NK-92 (cell line): ENCODE data around the gene TTC1.
"Not testable (repeated sequence)": the region's sequence is repeated elsewhere in the genome, so short reads cannot be mapped to it uniquely, and the experiment has no call there.

Experiments
- DNase-seq: peaks from one replicate; lab custom pipeline; 2025; ENCODE audit not compliant: unreplicated experiment; lab: John Stamatoyannopoulos, UW

Gene TTC1

DNA sequence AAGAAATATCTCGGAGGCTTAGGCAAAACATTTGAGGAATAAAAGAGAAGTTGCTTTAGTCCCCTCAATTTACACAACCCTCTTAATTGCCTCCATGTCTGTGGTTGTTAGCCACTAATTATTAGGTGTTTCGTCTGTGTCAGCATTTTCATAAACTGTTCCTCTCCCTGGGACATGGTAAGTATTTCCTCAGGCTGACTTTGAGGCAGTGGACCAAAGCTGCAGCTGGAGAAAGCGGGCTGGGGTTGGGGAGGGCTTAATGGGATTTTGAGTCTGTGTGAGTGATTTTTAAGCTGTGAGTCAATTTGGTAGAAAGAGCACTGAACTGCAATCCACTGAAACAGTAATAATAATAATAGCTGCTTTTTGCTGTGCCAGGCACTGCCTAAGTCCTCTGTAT lies 13.0 kb upstream of the TTC1 start:
- no peak for DNase-seq

DNA sequence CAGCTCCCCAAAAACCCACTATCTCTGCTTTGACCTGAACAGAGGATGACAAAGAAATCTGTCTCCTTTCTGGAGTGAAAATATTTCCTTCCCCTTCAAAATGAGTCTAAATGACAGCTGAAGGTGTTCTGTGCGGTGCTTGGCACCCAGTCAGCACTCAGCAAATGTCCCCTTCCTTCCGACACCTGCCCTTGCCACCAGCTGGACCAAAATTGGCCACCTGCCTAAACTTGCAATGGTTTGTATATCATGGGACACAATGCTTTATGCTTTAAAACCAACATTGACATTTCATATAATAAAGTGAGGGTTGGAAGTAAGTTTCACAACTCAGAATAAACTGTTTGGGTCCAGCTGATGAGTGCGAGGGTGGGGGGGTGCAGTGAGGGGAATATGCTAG lies 7.5 kb upstream of the TTC1 start:
- DNase-seq, result no peak

DNA sequence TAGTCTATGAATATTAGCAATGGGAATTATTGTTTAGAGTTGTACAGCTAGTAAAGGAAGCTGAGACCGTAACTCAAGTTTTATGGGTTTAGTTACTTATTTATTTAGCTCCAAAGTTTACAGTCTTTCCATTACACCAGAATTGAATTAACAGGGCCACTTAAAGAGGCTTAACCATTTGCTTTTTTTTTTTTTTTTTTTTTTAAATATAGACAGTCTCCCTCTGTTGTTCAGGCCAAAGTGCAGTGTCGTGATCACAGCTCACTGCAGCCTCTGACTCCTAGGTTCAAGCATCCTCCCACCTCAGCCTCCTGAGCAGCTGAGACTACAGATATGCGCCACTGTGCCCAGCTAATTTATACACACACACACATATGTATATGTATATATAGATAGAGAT lies 1.4 kb upstream of the TTC1 start:
- DNase-seq, result no peak

DNA sequence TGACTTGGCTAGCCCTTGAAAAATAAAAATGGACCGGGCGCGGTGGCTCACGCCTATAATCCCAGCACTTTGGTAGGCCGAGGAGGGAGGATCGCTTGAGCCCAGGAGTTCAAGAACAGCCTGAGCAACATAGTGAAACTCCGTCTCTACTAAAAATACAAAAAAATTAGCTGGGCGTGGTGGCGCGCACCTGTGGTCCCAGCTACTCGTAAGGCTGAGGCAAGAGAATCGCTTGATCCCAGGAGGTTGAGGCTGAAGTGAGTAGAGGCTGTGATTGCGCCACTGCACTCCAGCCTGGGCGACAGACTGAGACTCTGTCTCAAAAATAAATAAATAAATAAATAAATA lies 436 bp upstream of the TTC1 start:
- not testable (repeated sequence) for DNase-seq

DNA sequence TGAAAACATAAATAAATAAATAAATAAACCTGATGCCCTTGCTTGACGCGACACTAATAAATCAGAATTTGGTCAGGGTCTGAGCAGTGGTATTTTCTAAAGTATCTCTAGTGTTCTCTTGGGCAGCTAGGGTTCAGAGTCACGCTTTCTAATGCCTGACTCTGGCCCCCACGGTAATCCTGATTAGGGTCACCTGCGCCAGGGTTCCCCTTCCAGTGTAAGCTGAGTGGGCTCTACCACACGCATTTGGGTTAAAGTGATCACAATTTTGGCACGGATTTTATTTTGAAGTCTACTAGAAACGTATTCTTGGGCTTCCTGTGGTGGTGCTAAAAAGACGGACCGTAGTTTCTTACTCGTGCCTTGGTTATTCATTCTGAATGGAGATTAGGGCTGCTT lies 651 bp downstream of the TTC1 start:
- no peak for DNase-seq

DNA sequence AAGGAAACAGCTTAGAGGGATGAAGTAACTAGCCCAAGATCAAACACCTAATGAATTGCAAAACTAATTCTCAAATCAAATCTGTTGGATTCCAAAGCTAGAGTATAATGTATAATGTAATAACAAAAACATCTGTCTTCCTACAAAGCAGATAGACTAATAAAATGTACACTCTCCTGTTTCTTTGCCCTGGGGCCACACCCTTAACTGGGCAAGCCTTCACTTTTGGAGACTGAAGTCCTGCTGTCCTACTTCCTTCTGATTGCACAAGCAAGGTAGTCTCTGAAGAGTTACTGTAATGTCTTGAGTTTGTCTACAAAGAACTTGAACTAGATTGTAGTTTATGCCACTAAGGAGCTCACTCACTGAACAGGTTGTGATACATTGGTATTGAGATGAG lies 2.5 kb downstream of the TTC1 start:
- no peak for DNase-seq

DNA sequence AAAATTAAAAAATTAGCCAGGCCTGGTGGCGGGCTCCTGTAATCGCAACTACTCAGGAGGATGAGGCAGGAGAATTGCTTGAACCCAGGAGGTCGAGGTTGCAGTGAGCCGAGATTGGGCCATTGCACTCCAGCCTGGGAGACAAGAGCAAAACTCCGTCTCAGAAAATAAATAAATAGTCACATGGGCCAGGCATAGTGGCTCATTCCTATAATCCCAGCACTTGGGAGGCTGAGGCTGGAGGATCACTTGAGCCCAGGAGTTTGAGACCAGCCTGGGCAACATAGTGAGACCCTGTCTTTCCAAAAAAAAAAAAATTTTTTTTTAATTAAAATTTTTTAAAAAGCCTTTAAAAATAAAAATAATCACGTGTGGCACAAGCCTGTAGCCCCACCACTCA lies 5.3 kb downstream of the TTC1 start:
- DNase-seq, result not testable (repeated sequence)

DNA sequence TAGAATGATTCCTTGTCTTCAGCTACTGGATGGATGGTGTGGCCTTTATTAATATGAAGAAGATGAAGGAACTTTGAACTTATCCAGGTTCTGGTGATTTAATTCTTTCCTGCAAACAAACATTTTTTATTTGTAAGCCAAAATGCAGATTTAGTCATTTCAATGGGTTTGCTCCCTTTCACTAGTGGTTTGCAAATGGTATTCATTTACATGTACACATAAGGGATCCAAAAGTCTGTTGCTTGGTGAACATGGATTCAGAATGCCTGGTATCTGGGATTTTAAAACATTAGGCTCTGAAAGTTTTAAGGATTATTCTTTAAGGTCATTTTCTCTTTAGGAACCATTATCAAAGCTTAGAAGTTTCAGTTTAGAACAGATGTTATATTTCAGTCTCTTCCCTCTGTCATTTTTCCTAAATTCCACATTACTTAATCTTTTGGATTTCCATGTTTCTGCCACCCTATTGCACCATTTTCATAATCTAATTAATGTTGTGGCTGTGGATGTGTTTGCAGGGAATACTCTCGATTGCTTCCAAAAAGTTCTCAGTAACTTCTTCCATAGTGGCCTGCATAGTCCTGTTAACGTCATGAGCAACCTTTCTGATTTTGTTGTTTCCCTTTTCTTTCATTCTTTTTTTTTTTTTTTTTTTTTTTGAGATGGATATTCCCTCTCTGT lies 10.1 kb downstream of the TTC1 start:
- DNase-seq, result no peak

DNA sequence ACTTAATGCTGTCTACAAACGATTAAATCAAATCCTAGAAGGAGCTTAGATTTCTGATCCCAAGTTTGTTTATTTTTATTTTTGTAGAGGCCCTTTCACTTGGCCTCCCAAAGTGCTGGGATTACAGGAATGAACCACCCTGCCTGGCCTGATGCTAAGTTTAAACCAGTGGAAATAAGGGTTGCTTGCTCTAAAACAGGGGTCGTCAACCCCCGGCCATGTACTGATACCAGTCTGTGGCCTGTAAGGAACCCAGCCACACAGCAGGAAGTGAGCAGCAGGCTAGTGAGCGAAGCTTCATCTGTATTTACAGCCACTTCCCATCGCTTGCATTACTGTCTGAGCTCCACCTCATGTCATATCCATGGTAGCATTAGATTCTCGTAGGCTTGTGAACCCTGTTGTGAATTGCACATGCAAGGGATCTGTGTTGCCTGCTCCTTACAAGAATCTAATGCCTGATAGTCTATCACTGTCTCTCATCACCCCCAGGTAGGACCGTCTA lies 11.4 kb downstream of the TTC1 start:
- no peak for DNase-seq

DNA sequence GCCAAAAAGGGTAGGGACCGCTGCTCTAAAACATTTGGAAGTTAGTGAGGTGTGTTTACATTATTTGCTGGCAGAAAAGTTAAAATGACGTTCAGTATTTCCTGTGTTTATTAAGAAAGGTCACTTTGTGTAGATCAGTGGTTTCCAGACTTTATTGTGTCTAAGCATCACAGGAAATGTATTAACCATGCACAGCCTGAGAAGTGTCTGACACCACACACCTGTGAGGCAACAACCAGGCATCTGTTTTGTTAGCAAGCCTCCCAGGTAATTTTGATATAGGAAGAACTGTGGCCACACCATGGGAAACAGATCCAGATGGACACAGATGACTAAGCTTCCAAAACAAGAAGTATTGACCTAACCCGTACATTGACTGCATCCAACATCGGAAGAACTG lies 12.0 kb downstream of the TTC1 start:
- DNase-seq, result no peak

DNA sequence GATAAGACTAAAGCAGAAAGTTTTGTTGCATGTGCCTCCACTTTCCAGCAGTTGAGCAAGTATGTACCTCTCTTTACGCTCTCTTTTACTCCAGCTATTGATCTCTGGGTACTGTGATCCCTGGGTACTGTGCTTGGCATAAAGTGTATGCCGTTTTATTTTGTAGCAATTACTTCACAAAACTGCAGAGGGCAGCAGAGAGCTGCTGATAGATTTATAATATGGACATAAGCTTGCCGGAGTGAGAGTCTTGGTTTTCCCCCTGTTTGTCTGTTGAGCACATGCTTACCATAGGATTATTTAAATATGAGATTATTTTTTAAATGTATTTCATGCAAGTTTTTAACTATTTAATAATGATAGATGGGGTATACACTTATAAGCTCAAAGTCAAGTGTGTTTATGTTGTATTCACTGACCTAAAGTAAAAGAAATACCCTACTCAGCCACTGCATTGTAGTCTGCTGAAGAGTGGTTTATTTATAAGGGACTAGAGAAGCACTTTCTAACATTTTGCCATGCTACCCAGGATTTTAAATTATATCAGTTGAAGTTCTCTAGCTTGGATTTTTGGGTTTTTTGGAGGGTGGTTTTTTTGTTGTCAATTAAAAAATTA lies 13.0 kb downstream of the TTC1 start:
- no peak for DNase-seq

DNA sequence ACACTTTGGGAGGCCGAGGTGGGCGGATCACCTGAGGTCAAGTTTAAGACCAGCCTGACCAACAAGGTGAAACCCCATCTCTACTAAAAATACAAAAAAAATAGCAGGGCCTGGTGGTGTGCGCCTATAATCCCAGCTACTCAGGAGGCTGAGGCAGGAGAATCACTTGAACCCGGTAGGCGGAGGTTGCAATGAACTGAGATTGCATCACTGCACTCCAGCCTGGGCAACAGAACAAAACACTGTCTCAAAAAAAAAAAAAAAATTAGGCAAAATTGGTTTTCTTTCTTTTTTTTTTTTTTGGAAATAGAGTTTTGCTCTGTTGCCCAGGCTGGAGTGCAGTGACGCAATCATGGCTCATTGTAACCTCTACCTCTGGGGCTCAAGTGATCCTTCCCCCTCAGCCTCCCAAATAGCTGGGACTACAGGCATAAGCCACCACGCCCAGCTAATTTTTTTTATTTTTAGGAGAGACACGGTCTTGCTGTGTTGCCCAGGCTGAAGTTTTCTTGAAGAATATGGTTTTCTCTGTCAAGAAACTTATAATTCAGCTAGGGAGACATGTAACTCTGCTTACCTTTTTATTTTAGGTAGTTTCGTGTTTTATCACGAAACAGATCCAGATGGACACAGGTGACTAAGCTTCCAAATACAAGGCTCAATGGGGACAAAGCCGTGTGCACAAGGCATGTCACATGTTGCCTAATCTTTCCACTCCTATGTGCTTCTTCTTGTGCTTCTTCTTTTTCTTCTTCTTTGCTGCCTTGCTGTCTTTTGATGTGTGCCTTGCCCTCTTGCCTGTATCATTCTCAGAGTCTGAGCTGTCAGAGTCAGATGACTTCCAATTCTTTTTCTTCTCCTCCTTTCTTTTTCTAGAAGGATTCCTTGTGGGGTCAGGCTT lies 14.3 kb downstream of the TTC1 start:
- no peak for DNase-seq

DNA sequence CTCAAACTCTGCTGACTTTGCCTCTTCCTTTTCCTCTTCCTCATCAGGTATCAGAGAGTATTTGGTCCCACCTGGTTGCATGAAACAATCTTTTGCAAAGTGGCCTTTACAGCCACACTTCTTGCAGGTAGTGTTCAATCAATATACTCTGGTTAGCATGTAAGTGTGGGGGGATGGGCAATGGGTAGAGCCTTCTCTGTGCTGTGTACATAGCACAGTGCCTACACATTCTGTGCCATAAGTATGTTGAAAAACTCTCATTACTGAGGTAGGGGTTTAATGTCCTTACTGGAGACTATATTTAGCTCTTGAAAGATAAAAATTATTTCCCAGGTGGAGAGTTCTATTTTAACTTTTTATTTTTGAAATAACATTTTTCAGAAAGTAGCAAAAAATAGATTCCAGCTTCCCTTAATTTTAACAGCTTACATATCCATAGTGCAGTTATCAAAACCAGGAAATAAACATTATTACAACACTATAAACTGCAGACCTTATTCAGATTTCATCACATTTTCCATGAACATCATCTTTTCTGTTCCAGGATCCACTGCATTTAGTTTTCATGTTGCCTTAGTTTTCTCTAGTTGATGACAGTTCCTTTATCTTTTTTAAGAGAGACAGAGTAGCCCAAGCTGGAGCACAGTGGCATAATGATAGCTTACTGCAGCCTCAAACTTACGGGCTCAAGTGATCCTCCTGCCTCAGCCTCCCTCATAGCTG lies 15.1 kb downstream of the TTC1 start:
- DNase-seq, result no peak

DNA sequence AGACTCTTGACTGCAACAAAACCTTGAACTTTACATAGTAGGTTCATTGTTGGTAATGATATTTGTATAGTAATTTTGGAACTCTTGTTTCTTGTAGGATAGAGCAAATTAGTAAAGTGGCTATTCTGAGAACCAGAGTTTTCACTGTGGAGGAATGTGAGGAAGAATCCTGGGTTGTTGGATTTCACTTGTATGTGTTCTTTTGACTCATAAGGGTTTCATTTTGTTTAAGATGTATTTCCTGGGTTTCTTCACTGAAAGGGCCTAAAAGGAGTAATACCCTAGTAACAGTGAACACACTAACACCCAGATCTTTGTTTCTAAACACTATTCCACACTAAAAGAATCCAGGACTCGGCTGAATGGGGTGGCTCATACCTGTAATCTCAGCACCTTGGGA lies 20.1 kb downstream of the TTC1 start:
- no peak for DNase-seq

DNA sequence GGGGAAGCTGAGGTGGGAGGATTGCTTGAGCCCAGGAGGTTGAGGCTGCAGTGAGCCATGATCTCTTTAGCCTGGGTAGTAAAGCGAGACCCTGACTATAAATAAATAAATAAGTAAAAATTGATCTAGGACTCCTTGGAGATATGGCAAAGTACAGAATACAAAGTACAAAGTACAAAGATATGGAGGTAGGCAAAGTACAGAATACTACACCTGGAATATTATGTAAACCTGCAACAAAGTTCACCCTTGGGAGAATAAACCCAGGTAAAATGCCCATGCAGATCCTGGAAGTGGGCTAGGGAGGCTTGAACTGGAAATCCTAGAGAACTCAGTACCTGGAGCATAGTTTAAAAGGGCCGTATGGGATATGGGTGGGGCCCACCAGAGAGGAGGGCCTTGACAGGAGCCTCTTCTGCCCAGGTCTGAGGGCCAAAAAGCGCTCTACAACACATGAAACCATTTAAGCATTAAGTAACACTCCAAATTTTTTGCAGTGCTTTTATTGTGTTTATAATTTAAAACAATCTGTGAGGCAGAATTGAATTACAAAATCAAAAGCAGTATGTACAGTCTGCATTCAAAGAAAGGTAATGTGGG lies 20.7 kb downstream of the TTC1 start:
- no peak for DNase-seq

DNA sequence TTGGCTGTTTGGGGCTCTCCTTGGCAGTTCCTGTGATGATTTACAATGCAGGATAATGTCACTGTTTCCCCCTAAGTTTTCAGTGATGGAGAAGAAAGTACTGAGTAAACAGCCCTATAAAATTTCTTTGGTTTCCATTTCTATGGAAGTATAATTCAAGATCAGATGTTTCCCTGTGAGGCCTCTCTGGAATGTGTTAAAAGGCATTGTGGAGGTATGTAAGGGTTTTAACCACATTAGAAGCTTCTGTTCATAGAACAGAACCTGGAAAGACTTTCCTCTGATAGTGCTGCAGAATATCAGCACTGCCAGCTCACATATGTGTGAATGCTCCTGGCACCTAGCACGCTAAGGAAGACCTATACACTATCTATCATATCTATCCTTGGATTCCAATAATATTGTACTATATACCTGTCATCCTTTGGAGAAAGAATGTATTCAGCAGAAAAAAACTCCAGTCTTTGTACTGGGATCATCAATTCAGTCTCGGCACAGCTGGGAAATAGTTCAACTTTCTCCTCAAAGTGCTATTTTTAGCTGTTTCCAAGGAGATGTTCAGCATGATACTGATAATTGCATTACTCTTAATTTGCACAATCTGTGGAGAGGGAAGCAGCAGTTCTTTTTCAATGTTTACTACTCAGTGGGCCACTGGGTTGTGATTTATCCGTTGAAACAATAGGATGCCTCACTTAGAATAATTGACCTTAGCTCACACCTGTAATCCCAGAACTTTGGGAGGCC lies 21.9 kb downstream of the TTC1 start:
- no peak for DNase-seq

DNA sequence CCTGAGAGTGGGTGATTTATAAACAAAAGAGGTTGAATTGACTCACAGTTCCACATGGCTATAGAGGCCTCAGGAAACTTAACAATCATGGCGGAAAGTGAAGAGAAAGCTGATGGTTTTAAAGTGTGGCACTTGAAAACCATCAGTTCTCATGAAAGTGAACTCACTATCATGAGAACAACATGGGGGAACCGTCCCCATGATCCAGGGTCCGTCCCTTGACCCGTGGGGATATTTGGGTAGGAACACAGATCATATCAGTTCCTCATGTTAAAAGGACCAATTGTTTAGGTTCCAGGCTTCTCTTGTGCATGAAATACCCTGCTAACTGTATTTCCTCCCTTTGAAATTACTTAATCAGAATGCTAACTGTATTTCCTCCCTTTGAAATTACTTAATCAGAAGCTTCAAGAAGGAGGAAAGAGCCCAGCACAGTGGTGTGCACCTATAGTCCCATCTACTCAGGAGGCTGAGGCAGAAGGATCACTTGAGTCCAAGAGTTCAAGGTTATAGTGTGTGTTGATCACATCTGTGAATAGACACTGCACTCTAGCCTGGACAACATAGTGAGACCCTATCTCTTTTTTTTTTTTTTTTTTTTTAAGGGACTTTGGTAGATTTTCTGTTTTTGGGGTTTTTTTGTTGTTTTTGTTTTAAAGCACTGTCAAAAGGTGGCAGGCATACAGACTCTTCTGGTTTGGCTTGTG lies 24.8 kb downstream of the TTC1 start:
- DNase-seq, result no peak

DNA sequence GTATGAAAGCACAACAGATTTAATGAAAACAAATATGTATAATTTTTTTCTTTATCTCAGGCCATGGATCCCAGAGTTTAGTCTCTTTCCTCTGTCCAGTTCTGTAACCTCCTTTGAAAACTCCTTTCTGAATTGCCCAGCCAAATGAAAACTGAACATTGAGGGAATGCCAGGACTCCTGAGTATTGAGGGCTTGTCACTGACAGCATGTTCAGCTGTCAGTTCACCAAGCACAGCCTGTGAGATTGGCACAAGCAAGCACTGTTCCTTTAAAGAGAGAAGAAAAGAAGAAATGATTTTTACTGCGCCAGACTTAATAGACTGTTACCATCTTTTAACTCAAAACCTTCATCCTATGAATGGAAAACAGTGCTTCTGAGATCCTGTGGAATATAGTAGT lies 27.3 kb downstream of the TTC1 start:
- no peak for DNase-seq

DNA sequence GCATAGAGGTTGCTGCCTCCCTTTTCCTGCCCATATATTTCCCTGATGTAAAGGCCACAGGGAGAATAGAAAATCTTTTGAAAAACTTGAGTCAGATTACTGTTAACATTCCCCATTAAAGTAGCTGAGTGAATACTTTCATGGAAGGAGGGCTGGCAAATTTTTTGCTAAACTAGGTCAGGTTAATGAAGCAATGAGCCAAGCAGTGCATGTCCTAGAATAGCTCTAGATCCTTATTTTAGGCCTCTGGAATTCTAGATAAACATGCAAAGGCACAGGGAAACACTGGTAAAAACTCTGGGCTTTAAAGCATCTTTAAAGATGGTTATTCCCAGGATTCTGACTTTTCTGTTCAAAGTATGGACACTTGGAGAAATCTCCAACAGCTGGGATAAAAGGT lies 27.9 kb downstream of the TTC1 start:
- no peak for DNase-seq
